Left renal pelvis (tissue), 4 donors: Measurements from ENCODE around the gene KRTAP12-1. TPM values are rescaled to one million over a fixed set of nuclear protein-coding genes. Genes with fewer than 3 reads are reported as not detected.

Source experiments
- DNase-seq, 4 donors: peaks; one replicate each; pipeline ENCODE4 v3.0.0-alpha.2; 2013; ENCODE audit warnings: low read depth in 4 of 4, low spot score in 3 of 4
- polyA plus RNA-seq, 4 donors: library from polyadenylated mRNA; unstranded; fragments of 120-200 nt; gene quantifications; one replicate each; pipeline ENCODE4 v1.2.1, GENCODE V29; 2013; ENCODE audit not compliant: insufficient read length in 4 of 4

The KRTAP12-1 gene
- not detected for polyA plus RNA-seq

GRCh38 chr21:44681861-44682579 lies at the start of gene KRTAP12-1:
Gene KRTAP12-1 (minus strand): TSS chr21:44682163. CDS start chr21:44682123, 40 bp downstream.
- no peak for DNase-seq

DNA sequence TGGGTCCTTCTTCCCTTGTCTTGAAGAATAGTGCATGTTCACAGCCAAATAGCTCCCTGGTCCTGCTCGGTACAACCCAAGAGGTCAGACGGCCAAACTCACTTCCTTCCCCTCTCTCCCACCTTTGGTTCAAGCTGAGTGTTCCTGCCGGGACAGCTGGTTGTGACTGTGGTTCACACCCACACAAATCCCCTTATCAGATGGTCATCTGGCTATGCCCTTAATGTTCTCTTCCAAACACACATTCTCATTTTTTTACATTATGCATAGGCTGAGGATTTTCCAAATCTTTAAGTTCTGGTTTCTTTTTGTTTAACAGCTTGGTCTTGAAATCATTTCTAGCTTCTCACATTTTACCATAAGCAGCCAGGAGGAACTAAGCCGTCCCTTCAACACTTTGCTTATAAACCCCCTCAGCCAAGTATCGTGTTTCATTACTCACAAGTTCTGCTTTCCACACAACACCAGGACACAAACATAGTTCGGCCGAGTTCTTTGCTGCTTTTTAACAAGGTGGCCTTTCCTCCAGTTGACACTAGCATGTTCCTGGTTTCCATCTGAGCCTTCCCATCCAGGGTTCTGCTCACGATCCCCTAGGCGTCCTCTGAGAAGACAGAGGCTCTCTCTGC lies 49.1 kb upstream of the KRTAP12-1 start:
- no peak for DNase-seq

DNA sequence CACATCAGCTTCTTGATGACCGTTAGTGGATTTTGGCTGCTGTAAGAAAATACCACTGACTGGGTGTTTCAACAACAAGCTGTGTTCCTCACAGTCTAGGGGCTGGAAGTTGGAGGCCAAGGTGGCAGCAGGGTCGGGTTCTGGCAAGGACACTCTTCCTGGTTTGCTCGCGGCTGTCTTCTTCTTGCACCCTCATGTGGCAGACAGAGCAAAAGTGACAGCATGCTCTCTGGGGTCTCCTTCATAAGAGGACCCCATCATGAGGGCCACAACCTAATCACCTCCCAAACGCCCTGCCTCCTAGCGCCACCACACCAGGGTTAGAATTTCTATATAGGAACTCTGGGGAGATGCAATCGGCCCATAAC lies 48.0 kb upstream of the KRTAP12-1 start:
- DNase-seq = no peak

GRCh38 chr21:44729336-44730027 lies 47.5 kb upstream of the KRTAP12-1 start:
- no peak for DNase-seq

DNA sequence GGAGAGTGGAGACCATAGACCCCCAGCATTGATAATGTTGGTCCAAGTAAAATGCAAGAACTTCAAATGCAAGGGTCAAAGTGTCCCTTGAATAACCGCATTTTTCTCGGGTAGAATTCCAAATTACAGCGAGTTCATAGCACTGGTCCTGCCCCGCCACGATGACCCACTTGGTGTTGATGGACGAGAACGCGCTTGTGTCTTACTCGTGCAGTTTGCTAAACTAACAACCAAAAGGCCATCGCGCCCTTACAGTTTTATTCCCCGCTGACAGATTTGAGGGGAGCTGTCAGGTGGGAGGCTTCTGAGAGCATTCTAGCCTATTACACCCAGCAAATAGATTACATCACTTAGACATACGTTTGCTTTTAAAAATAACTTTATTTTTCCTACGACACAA lies 46.8 kb upstream of the KRTAP12-1 start:
- no peak for DNase-seq

DNA sequence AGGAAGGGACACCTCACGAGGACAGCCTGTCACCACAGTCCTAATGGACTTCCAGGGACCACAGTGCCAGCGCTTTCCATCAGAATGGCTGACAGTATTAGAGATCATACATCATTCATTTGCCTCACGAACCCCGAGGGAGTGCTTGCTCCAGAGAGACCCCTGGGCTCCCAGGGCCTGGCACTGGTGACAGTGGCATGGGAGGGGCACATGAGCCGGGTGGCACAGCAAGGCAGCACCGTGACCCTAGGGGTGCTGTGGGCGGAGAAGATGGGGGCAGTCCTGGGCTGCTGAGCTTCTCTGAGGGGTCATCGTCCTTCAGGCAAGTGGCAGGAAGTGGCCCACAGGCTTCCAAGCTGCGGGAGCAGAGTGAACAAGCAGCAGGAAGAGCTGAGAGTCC lies 45.8 kb upstream of the KRTAP12-1 start:
- no peak for DNase-seq

DNA sequence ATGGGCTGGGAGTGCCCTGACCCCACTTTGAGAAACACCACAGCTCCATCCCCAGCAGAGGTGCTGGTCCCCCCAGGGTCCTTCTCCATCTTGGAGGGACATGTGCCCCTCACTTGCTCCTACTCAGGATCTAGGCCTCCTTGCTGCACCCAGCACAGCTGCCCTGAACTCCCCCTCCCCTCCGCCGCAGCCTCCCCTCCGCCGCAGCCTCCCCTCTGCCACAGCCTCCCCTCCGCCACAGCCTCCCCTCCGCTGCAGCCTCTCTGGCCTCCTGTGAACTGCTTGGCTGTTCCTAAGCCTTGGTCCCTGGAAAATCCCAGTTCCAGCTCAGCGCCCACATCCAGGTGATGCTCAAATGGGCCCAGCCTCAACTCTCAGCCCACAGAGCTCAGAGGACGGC lies 45.4 kb upstream of the KRTAP12-1 start:
- DNase-seq = no peak

DNA sequence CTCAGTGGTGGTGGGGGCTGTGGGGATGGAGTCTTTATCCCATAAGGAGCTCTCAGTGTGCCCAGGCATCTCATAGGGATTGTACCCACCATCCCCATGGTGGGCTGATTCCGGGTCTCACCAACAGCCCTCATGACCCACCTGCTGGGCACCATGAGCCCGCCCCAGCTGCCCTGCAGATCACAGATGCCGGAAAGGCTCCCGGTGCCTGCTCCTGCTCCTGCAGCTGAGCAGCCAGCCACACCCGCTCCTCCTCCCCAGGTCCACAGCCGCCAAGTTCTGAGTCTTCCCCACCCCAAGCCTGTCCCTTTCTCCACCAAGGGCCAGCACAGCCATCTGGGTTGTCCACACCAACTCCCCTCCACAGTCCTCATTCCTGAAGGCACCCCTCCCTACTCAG lies 44.9 kb upstream of the KRTAP12-1 start:
- DNase-seq = no peak

- no peak for DNase-seq
Observed at GRCh38 chr21:44724926-44725325, 43.0 kb upstream of the KRTAP12-1 start.

DNA sequence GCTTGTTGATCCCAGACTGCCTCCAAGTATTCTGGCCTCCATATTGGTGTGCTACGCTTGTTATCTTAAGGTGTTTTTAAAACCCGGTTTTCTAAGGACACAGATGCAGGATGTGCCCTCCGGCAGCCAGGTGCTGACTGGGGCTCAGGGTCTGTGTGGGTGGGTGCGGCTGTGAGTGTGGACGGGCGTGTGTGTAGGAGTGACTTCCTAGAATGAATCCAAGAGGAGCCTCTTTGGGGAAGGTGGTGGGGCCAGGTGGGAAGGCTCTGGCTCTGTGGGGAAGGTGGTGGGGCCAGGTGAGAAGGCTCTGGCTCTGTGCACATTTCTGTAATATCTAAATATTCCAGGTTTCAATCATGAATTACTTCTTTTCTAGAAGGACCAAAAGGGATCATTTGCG lies 42.2 kb upstream of the KRTAP12-1 start:
- DNase-seq = no peak

GRCh38 chr21:44723177-44724131 lies 41.5 kb upstream of the KRTAP12-1 start:
- peak; percentile 46 to 63 (median 50) for DNase-seq

GRCh38 chr21:44722731-44723130 lies 40.8 kb upstream of the KRTAP12-1 start:
- DNase-seq = peak in 1 of 4 donors; percentile 22

DNA sequence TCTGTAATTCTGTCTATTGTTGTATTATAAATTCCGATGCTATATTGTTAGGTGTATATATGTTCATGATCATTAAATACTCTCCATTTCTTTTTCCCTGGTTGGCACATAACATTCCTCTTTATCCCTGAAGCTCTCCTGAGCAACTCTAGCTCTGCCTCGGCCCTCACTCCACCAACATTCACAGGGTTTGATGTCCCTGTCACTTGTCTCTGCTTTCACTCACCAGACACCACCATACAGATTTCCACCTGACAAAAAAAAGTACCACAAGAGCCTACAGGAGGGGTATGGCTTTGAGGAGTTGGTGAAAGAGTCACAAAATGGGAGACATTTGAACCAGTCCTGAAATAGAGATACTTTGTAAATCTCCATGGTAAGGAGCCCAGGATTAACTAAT lies 38.2 kb upstream of the KRTAP12-1 start:
- no peak for DNase-seq

- no peak for DNase-seq
Observed at GRCh38 chr21:44718571-44718970, 36.6 kb upstream of the KRTAP12-1 start.

DNA sequence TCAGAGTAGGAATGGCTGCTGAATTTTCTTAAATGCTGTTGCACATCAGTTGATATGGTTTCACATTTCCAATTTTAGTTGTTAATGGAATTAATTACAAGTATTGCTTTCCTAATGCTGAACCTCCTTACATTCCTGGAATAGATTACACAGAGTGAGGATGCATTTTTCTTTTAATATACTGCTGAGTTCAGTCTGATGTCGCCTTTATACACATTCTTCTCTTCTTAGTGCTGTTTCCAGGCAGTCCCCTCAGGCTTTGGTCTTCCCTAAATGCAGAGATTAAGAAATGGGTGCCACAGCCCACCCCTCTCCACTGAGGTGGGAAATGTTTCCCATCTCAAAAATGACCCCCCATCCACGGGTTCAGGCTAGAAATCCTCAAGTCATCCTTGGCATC lies 36.1 kb upstream of the KRTAP12-1 start:
- DNase-seq = no peak

DNA sequence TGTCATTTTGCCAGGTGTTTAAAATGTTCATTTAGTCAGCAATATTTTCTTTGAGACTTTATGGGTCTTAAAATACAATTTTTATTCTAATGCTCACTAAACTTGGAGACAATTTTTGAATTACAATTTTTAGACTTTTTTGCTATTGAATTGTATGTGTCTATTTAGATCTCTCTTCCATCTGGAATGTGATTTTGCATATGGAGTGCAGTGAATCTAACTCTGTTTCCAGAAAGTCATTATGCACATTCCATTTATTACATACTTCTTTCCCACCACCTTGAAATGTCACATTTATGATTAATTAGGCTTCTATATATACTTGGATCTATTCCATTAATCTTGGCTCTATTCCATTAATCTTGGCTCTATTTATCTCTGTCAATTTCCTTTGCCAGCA lies 35.0 kb upstream of the KRTAP12-1 start:
- no peak for DNase-seq

GRCh38 chr21:44714905-44715304 lies 32.9 kb upstream of the KRTAP12-1 start:
- DNase-seq = no peak

DNA sequence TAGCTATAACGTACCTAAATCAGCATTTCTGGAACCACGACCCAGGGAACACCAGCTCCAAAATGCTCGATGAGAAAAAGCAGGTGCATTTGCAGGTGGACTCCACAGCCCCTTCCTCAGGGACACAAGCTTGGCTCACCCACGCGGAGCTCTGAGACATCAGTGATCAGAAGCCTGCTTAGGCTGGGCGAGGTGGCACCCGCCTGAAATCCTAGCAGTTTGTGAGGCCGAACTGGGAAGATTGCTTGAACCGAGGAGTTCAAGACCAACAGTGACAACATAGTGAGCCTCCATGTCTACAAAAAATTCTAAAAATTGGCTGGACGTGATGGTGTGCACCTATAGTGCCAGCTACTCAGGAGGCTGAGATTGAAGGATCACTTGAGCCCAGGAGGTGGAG lies 31.9 kb upstream of the KRTAP12-1 start:
- no peak for DNase-seq

GRCh38 chr21:44713130-44713529 lies 31.2 kb upstream of the KRTAP12-1 start:
- DNase-seq = no peak

DNA sequence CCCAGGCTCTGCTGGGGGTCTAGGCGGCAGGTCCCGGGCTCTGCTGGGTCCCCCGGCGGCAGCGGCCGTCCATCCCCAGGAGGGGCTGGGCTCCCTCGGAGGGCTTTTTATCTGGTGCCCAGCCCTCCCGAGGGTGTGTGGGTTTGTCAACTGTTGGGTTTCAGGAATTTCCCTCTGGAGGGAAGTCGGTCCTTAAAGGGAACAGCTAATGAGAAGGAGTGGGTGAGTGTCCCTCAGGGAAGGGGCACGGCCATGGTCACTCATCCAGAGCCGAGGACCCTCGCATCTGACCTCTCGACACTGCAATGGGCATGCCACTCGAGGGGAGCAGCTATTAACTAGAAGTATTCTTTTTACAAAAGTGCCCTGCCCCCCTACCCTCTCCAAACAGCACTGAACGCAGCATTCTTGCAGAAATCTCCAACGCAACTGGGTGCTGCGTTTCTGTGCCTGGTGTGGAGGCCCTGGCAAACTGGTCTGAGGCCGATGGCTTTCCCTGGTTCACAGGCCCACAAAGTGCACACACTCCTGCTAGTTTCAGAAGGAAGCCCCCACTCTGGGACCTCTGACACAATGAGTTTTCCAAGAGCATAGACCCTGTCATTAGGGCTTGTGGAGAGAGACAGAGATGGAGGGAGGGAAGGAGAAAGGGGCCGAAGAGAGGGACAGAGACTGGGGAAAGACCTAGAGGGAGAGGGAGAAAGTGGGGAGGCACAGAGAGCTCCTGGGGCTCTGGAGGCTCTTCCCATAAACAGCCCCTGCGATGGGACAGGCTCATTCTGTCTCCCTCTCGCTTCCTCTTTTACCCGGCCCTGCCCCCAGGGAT lies 30.5 kb upstream of the KRTAP12-1 start:
- no peak for DNase-seq
